HG02759 (cell line): ENCODE data around the gene TMEM53.

Source experiments
- ATAC-seq: cut with Tn5 transposase; IDR thresholded peaks from one replicate; pipeline ENCODE4 v1.9.1; 2021; ENCODE audit warnings: mild to moderate bottlenecking, moderate library complexity; ENCODE audit not compliant: unreplicated experiment

Gene TMEM53

DNA sequence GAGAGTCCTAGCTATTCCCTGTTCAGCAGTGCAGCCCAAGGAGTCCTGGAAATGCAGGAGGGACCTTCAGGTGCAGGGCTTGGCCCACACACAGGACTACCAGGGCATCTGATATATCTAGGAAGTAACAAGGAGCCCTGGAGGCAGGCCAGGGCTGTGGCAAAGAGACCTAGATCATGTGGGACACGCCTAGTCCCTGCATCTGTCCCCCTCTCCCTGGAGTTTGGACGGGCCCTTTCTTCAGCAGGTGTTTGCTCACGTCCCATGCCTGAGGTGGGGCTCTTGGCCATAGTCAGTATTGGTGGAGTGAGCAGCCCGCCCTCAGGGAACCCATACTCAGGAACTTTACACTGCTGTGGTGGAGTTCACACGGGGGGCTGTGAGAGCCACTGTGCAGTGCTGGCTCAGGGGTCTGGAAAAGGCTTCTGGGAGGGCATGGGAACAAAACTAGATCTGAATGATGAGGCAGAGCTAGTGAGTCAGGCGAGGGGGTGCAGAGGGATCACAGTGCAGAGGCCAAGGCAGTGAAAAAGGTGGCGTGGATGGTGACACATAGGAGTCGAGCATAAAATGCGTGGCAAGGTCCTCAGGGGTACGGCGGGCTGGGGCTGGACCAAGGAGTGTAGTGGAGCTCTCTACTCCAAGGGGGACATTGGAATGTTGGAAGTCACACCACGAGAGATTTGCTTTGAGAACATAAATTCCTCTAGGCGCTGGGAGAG, 25.6 kb downstream of the TMEM53 start:
- ATAC-seq = no peak

DNA sequence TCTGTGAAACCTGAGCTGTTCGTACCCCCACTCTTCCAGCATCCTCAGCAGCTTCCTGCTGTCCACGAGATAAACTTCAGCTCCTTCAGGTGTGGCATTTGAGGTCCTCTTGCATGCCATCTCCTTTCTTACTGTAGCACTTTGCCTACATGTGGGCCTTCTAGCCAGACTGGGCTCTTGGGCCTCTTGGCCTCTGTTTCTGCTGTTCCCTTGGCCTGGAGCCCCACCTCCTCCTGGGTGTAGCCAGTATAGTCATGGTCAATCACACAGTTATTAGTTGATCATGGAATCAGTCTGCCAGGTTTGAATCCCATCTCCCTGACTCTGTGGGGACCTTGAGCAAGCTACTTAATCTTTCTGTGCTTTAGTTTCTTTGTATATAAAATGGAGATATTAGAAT, 26.4 kb downstream of the TMEM53 start:
- ATAC-seq = no peak

- ATAC-seq = no peak
These were observed 27.8 kb downstream of the TMEM53 start for GRCh38 chr1:44646261-44647110.

DNA sequence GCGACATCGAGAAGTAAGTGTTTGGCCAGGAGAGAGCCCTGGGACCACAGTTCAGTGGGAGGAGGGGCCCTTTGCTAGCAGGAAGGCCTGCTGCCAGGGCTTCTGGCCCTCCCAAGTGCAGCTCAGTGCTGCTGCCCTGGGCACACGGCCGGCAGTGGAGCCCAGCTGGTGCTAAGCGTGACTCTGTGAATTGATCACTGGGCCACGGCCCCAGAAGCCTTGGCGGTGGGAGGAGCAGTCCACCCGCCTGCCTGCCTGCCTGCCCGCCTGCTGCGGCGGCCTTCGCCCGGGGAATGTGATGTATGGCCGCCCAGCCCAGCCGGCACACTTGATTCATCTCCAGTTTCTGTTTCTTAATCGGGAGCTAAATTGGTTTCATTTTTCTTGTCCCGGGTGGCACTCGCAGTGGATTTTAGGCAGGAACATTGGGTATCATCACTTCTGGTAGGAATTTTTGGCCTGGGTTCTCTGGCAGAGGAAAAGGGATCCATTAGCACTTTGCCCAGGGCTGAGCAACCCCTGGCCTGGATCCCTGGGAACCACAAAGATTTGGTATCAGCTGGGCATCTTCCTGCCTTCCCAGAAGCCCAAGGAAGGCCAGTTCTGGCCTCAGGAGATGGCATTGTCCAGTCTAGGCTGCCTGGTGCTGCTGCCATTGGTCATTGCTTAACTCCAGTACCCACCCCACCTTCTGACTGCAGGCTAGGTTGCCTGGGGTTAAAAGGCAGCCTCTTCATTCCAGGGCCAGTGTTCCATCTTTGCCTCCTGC, 28.6 kb downstream of the TMEM53 start:
- no peak for ATAC-seq

DNA sequence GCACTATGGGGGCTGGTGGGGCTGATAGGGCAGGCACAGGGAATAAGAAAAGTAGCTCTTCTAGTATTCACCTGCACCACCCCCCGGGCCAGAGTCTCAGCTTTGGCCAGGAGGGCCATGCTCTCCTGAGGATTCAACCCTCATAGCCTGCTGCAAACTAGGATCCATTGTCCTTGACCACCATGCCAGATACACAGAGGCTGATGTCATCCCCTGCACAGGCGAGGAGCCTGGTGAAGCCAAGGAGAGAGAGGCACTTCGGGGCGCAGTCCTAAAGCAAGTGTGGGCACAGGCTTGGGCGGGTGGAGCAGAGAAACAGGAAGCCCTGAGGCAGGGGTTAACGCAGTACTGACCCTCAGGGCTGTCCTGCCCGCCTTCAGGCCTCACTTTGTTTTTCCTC, 29.5 kb downstream of the TMEM53 start:
- ATAC-seq = no peak

DNA sequence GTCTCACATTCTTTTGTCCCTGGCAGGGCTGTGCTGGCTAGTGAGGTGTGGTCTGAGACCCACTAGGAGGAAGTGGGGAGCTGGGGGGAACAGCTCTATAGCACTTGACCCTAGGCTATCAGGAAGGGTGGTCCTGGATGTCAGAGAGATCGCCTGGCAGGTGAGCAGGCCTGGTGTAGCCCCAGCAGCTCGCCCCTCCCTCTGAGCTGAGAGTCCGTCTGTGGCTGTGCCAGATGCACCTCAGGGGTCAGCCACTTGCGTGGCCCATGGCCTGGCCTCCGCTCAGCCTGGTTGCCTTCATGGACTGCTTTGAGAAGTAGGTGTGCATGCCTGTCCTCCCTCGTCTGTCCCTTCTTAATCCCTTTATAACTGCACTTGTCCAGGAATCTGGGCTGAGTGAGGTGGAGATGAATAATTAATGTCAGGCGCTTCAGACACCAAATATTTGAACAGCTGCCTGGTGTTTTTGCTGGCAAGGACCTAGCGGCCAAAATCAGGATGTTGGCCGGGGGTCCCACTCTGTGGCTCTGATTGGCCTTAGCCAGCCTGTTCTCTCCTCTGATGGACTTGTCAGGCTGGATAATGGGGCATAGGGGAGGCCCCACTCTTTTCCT, 30.5 kb downstream of the TMEM53 start:
- ATAC-seq = no peak

GRCh38 chr1:44642925-44643324, 31.4 kb downstream of the TMEM53 start:
- no peak for ATAC-seq

DNA sequence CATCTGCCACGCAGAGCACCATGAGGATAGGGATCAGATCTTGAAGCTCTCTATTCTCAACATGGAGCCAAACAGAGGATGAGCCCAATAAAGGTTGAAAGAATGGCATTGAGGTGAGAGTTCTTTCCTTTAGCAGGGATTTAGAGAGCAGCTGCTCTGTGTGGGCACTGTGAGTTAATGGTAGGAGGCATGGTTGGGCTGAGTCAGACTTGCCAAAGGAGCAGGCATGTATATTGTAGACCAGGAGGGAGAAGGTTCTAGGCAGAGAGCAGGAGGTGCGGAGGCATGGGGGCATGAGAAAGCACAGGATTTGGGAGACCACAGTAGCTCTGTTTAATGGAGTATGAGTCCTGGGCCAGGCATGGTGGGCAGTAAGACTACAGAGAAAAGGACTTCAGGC, 32.0 kb downstream of the TMEM53 start:
- ATAC-seq = no peak

GRCh38 chr1:44641126-44642102, 32.9 kb downstream of the TMEM53 start:
- no peak for ATAC-seq

DNA sequence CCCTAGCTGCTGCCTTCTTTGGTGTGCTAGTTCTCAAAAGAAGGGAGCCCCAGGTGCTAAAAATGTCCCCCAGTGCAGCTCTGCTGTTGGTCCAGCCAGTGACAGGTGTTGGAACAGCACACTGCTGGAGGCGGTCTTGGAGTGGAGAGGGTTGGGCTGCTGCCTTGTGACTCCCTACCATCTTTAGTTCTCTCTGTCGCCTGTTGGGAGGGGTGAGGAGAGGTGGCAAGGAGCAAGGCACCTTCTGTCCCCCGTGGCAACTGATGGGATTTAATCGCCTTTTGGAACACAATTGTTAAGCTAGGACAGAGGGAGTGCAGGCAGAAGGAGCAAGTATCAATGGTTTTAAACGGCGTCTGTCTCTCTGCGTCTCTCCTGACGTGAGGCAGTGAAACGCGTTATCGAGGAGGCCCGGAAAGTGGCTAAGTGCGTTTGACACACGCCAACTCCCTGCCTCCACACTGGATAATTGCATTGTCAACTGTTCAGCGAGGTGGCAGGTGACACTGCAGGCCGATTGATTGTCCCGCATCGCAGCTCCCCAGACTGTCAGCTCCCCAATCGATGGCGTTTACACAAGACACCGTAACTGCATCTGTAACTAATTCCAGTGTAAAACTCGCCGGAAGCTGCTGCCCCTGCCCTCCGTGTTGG, 34.0 kb downstream of the TMEM53 start:
- no peak for ATAC-seq

DNA sequence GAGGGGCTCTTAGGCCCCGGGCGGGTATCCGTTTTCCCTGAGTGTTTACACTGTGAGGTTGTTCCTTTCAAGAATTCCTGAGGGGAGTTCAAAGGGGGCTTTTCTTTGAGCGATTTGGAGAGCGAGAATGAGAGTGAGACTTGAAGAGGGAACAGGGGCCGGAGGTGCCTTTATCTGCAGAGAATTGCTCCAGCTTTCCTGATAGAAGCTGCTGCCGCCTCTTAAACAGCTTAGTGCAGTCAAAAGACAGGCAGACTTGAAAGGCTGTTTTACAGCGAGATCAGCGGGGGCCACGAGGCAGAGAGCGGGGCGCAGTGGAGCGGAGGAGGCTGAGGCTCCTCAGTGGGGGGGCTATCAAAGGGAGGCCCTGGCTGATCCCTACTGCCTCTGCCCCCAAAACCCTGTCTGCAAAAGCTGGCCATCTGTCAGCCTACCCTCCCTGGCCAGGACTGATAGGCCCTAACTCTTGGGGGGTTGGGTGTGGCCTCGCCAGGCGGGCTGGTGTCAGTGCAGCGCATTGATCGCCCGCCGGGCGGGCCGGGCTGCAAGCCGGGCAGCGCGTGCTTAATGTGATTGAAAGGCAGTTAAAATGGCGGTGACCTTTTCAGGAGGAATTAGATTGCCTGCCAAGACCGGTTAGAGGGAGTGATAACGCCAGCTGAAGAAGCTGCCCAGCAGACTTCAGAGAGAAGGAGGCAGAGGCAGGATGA, 36.4 kb downstream of the TMEM53 start:
- no peak for ATAC-seq

- ATAC-seq = no peak
These were observed 37.3 kb downstream of the TMEM53 start for GRCh38 chr1:44636688-44637598.

GRCh38 chr1:44636083-44636687, 38.1 kb downstream of the TMEM53 start:
- no peak for ATAC-seq

DNA sequence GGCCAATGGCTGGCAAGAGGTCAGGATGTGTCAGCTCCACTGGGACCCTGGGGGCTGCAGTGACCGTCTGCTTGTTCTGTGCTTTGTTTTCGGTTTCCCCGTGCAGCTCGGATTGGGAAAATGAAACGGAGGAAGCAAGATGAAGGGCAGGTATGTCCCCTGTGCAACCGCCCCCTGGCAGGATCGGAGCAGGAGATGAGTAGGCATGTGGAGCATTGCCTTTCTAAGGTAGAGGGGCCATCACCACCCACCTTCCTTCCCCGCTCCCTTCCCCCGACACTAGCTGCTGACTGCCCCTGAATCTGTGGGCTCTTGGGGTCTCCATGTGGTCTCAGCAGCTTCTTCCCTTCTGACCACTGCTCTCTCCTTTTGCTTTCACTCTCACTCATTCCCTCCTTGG, 38.8 kb downstream of the TMEM53 start:
- no peak for ATAC-seq

- no peak for ATAC-seq
These were observed 39.6 kb downstream of the TMEM53 start for GRCh38 chr1:44634606-44635189.

GRCh38 chr1:44632598-44632997, 41.7 kb downstream of the TMEM53 start:
- no peak for ATAC-seq
